Caki2 (cell line): Measurements from ENCODE around the gene GRIN2A. TPM values are rescaled to one million over a fixed set of nuclear protein-coding genes. Genes with fewer than 3 reads are reported as not detected.
A peak's percentile ranks its signal among the peaks of the same experiment; 100 is the strongest.

Source experiments
- DNase-seq: peaks from one replicate; pipeline ENCODE4 v3.0.0-alpha.2; 2015; ENCODE audit warnings: low read depth
- in situ Hi-C: cut with HindIII; loops from 2 replicates; pipeline ENCODE4 v1.10.0; 2016; ENCODE audit warnings: low sequenced_read_pairs, low pct_unique_long_range_greater_than_20kb, mixed read lengths
- total RNA-seq: library from RNA; depleted of rRNA; stranded (reverse); fragments of >200 nt; shearing (Covaris generic); gene quantifications from 2 replicates; pipeline ENCODE4 v1.2.3, GENCODE V29; 2014; ENCODE audit warnings: low replicate concordance

The GRIN2A gene
- total RNA-seq, 1 experiment from 2014 or later: not detected

- in situ Hi-C loops: no loop called here
- DNase-seq: no peak
Measured at GRCh38 chr16:10191096-10191495, 8.9 kb upstream of the GRIN2A start.

GRCh38 chr16:10189861-10190390 lies 7.7 kb upstream of the GRIN2A start:
- in situ Hi-C loops: no loop called here
- no peak for DNase-seq

GRCh38 chr16:10188236-10188635 lies 6.0 kb upstream of the GRIN2A start:
- no peak for DNase-seq
- in situ Hi-C loops: no loop called here

GRCh38 chr16:10181196-10182162 lies 749 bp downstream of the GRIN2A start:
- in situ Hi-C loops: no loop called here
- DNase-seq: peak; percentile 66

- DNase-seq: no peak
- in situ Hi-C loops: no loop called here
Measured at GRCh38 chr16:10180771-10181163, 1.5 kb downstream of the GRIN2A start.

- in situ Hi-C loops: no loop called here
- DNase-seq: no peak
Measured at GRCh38 chr16:10180042-10180770, 2.0 kb downstream of the GRIN2A start.

- in situ Hi-C loops: no loop called here
- no peak for DNase-seq
Measured at GRCh38 chr16:10178526-10178925, 3.7 kb downstream of the GRIN2A start.

- peak; percentile 19 for DNase-seq
- in situ Hi-C loops: no loop called here
Measured at GRCh38 chr16:10178080-10178479, 4.1 kb downstream of the GRIN2A start.

- in situ Hi-C loops: no loop called here
- no peak for DNase-seq
Measured at GRCh38 chr16:10172848-10173655, 9.2 kb downstream of the GRIN2A start.

GRCh38 chr16:10171221-10171620 lies 11.0 kb downstream of the GRIN2A start:
- DNase-seq: no peak

GRCh38 chr16:10169904-10170410 lies 12.3 kb downstream of the GRIN2A start:
- in situ Hi-C loops: no loop called here
- DNase-seq: no peak

More at GRCh38 chr16:10171221-10171620, 11.0 kb downstream of the GRIN2A start:
- in situ Hi-C loops: no loop called here

- DNase-seq: no peak
- in situ Hi-C loops: no loop called here
Measured at GRCh38 chr16:10169031-10169430, 13.2 kb downstream of the GRIN2A start.

- in situ Hi-C loops: no loop called here
- DNase-seq: no peak
Measured at GRCh38 chr16:10168258-10168657, 14.0 kb downstream of the GRIN2A start.

GRCh38 chr16:10165643-10166042 lies 16.6 kb downstream of the GRIN2A start:
- in situ Hi-C loops: no loop called here
- no peak for DNase-seq

- no peak for DNase-seq
- in situ Hi-C loops: no loop called here
Measured at GRCh38 chr16:10162981-10163380, 19.2 kb downstream of the GRIN2A start.

GRCh38 chr16:10156099-10156498 lies 26.1 kb downstream of the GRIN2A start:
- DNase-seq: no peak
- in situ Hi-C loops: no loop called here

GRCh38 chr16:10154389-10154788 lies 27.8 kb downstream of the GRIN2A start:
- in situ Hi-C loops: no loop called here
- no peak for DNase-seq

GRCh38 chr16:10153985-10154384 lies 28.2 kb downstream of the GRIN2A start:
- in situ Hi-C loops: no loop called here
- no peak for DNase-seq
